Measurements from ENCODE around the gene CNPY1. TPM values are rescaled to one million over a fixed set of nuclear protein-coding genes. Genes with fewer than 3 reads are reported as not detected.

Gene CNPY1
- total RNA-seq, 1 donor from 2014 or later, result not detected

DNA sequence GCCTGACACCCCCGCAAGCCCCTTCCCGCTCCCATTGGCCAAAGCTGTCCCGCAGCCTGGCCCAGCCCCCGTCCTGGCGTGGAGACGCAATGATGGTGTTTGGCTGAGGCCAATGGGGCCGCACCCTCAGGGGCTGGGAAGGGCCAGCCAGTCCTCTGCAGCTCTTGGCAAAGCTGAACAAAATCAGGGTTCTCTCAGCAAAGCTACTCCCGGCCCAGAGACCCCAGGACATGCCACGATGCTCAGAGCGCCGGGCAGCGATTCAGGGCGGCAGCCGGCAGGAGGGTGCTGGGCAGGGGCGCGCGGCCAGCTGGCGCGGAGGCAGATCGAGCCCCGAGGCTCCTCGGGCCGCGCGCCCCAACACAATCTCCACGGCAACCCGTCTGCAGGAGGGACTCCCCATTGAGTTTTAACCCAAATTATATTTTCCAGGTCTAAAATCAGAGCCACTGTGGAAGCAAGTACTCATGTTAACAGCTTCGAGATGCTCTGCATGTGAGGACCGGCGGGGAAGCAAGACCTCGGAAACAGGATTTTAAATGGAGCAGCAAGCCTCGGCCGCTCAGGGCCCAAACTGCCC is 8.8 kb upstream of the CNPY1 start:
- H3K9me3 ChIP-seq (ENCODE audit: insufficient read depth, low read depth, low read length), result no peaks in the 10 kb centered on the region
- peaks cover 7% of the 10 kb centered on the region for H3K9me3 Mint-ChIP-seq (ENCODE audit: unreplicated experiment)

GRCh38 chr7:155553871-155554270 is 7.5 kb upstream of the CNPY1 start:
- Histone ChIP-seq H3K9ac (ENCODE audit: low read length) (no peak overlapping the region), H3K4me1 (ENCODE audit: insufficient read depth, low read length) (no peaks in the 10 kb centered on the region), H3K79me2 (ENCODE audit: insufficient read depth, low read length) (no peaks in the 10 kb centered on the region), H3K9me3 (ENCODE audit: insufficient read depth, low read depth, low read length) (no peaks in the 10 kb centered on the region), H3K4me2 (ENCODE audit: low read length) (no peak overlapping the region), H3K36me3 (ENCODE audit: insufficient read depth, low read length) (no peaks in the 10 kb centered on the region), H2AFZ (ENCODE audit: low read depth, low read length) (no peak overlapping the region), H3K4me3 (ENCODE audit: insufficient read depth, low read depth, low read length) (no peak overlapping the region), H3K27me3 (ENCODE audit: insufficient read depth, low read length) (no peaks in the 10 kb centered on the region), H3K27ac (ENCODE audit: low read depth, low read length) (no peak overlapping the region), H4K20me1 (ENCODE audit: insufficient read depth, low read length) (no peaks in the 10 kb centered on the region)
- peaks cover 57% of the 10 kb centered on the region for H3K27me3 Mint-ChIP-seq (ENCODE audit: low read depth, unreplicated experiment)
- peaks cover 7% of the 10 kb centered on the region for H3K9me3 Mint-ChIP-seq (ENCODE audit: unreplicated experiment)
- no peak for FAIRE-seq
- no peak for DNase-seq (ENCODE audit: low read depth)
- TF ChIP-seq, protein P1, sequence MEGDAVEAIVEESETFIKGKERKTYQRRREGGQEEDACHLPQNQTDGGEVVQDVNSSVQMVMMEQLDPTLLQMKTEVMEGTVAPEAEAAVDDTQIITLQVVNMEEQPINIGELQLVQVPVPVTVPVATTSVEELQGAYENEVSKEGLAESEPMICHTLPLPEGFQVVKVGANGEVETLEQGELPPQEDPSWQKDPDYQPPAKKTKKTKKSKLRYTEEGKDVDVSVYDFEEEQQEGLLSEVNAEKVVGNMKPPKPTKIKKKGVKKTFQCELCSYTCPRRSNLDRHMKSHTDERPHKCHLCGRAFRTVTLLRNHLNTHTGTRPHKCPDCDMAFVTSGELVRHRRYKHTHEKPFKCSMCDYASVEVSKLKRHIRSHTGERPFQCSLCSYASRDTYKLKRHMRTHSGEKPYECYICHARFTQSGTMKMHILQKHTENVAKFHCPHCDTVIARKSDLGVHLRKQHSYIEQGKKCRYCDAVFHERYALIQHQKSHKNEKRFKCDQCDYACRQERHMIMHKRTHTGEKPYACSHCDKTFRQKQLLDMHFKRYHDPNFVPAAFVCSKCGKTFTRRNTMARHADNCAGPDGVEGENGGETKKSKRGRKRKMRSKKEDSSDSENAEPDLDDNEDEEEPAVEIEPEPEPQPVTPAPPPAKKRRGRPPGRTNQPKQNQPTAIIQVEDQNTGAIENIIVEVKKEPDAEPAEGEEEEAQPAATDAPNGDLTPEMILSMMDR (IDR thresholded peaks at IDR 0.05; ENCODE audit: insufficient read depth, low read depth, low read length), result no peak
- no peak for TF ChIP-seq EZH2 (IDR thresholded peaks at IDR 0.05; ENCODE audit: insufficient read depth, low read length)
- no peaks in the 10 kb centered on the region for H3K4me1 Mint-ChIP-seq (ENCODE audit: low read depth, unreplicated experiment)
- no peaks in the 10 kb centered on the region for H3K36me3 Mint-ChIP-seq (ENCODE audit: low read depth, unreplicated experiment)
- no peak overlapping the region for H3K27ac Mint-ChIP-seq (ENCODE audit: unreplicated experiment)
- no peak overlapping the region for H3K4me3 Mint-ChIP-seq (ENCODE audit: unreplicated experiment)

More for the DNA sequence above, 8.8 kb upstream of the CNPY1 start:
- Histone ChIP-seq H3K27ac (ENCODE audit: low read depth, low read length) (no peak overlapping the region), H3K79me2 (ENCODE audit: insufficient read depth, low read length) (no peaks in the 10 kb centered on the region), H3K9ac (ENCODE audit: low read length) (no peak overlapping the region), H3K4me1 (ENCODE audit: insufficient read depth, low read length) (no peaks in the 10 kb centered on the region), H3K4me2 (ENCODE audit: low read length) (no peak overlapping the region), H2AFZ (ENCODE audit: low read depth, low read length) (no peak overlapping the region), H4K20me1 (ENCODE audit: insufficient read depth, low read length) (no peaks in the 10 kb centered on the region), H3K27me3 (ENCODE audit: insufficient read depth, low read length) (no peaks in the 10 kb centered on the region), H3K36me3 (ENCODE audit: insufficient read depth, low read length) (no peaks in the 10 kb centered on the region), H3K4me3 (ENCODE audit: insufficient read depth, low read depth, low read length) (no peak overlapping the region)
- H3K4me1 Mint-ChIP-seq (ENCODE audit: low read depth, unreplicated experiment), result no peaks in the 10 kb centered on the region
- H3K27me3 Mint-ChIP-seq (ENCODE audit: low read depth, unreplicated experiment), result peaks cover 57% of the 10 kb centered on the region
- no peak for DNase-seq (ENCODE audit: low read depth)
- TF ChIP-seq, protein P1 (IDR thresholded peaks at IDR 0.05; ENCODE audit: insufficient read depth, low read depth, low read length), result no peak
- TF ChIP-seq EZH2 (IDR thresholded peaks at IDR 0.05; ENCODE audit: insufficient read depth, low read length), result no peak
- no peaks in the 10 kb centered on the region for H3K36me3 Mint-ChIP-seq (ENCODE audit: low read depth, unreplicated experiment)
- H3K4me3 Mint-ChIP-seq (ENCODE audit: unreplicated experiment), result no peak overlapping the region
- H3K27ac Mint-ChIP-seq (ENCODE audit: unreplicated experiment), result no peak overlapping the region
- FAIRE-seq, result no peak

DNA sequence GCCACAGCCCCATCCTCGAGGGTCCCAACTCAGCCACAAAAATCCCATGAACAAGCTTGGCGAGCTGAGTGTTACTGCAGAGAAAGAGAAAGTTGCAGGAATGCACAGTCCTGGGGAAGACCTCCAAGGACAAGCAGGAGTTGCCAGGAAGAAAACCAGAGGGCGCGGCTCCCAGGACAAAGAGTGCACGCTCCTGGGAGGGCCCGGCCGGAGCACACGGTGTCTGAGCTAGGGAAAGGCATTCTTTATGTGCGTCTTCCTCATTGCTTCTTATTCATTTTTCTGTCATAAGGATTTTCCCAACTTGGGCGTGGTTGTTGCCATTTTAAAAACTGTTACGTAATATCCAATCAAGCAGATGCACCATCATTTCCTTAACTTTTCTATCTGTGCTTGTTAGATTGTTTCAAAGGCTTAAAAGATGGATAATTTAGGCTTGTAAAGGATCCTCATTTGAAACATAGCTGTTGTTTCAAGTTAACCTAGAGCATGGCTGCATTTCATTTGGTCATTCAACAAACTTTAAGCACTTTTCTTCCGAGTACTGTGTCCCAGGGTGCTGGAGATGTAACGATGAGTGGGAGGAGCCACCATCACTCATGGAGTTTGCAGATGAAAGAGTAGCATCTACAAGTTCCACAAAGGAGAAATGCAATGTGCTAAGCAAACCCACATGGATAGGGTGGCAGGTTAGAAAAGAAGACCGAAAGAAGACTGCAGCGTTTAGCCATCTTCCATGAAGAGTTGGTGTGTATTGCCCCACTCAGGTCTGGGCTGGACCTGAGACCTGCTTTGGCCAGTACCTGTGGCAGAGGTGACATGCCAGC is 5.6 kb upstream of the CNPY1 start:
- no peak for FAIRE-seq
- TF ChIP-seq EZH2 (IDR thresholded peaks at IDR 0.05; ENCODE audit: insufficient read depth, low read length), result no peak
- TF ChIP-seq, protein P1 (IDR thresholded peaks at IDR 0.05; ENCODE audit: insufficient read depth, low read depth, low read length), result no peak

More for the DNA sequence above, 5.6 kb upstream of the CNPY1 start:
- Histone ChIP-seq H3K9me3 (ENCODE audit: insufficient read depth, low read depth, low read length) (no peaks in the 10 kb centered on the region), H3K27me3 (ENCODE audit: insufficient read depth, low read length) (no peaks in the 10 kb centered on the region), H3K4me2 (ENCODE audit: low read length) (no peak overlapping the region), H2AFZ (ENCODE audit: low read depth, low read length) (no peak overlapping the region), H3K27ac (ENCODE audit: low read depth, low read length) (no peak overlapping the region), H3K9ac (ENCODE audit: low read length) (no peak overlapping the region), H3K79me2 (ENCODE audit: insufficient read depth, low read length) (no peaks in the 10 kb centered on the region), H3K4me1 (ENCODE audit: insufficient read depth, low read length) (no peaks in the 10 kb centered on the region), H3K36me3 (ENCODE audit: insufficient read depth, low read length) (no peaks in the 10 kb centered on the region), H3K4me3 (ENCODE audit: insufficient read depth, low read depth, low read length) (no peak overlapping the region), H4K20me1 (ENCODE audit: insufficient read depth, low read length) (no peaks in the 10 kb centered on the region)
- H3K36me3 Mint-ChIP-seq (ENCODE audit: low read depth, unreplicated experiment), result no peaks in the 10 kb centered on the region
- no peak for DNase-seq (ENCODE audit: low read depth)
- H3K4me1 Mint-ChIP-seq (ENCODE audit: low read depth, unreplicated experiment), result no peaks in the 10 kb centered on the region
- H3K4me3 Mint-ChIP-seq (ENCODE audit: unreplicated experiment), result no peak overlapping the region
- peaks cover 49% of the 10 kb centered on the region for H3K27me3 Mint-ChIP-seq (ENCODE audit: low read depth, unreplicated experiment)
- peaks cover 7% of the 10 kb centered on the region for H3K9me3 Mint-ChIP-seq (ENCODE audit: unreplicated experiment)
- no peak overlapping the region for H3K27ac Mint-ChIP-seq (ENCODE audit: unreplicated experiment)
